Transverse colon (tissue), 4 donors: ENCODE results near the gene MTARC2. TPM values are rescaled to one million over a fixed set of nuclear protein-coding genes. Genes with fewer than 3 reads are reported as not detected.

ENCODE experiments used
- DNase-seq: peaks from one replicate; pipeline ENCODE4 v3.0.0-alpha.2; 2019
- H3K27ac ChIP-seq, 4 donors: fragments of 200-600 bp; sonication (generic); 2 replicates each; pipeline ENCODE4 v1.5.1; 2016 to 2018; ENCODE audit warnings: inconsistent platforms in 4 of 4
- H3K27me3 ChIP-seq: fragments of 200-600 bp; sonication (generic); 2 replicates; pipeline ENCODE4 v1.5.1; 2017; ENCODE audit warnings: inconsistent platforms
- H3K36me3 ChIP-seq, 4 donors: fragments of 200-600 bp; sonication (generic); 2 replicates each; pipeline ENCODE4 v1.5.1; 2017 to 2019; ENCODE audit warnings: inconsistent platforms in 4 of 4
- H3K4me1 ChIP-seq, 4 donors: fragments of 200-600 bp; sonication (generic); 2 replicates each; pipeline ENCODE4 v1.5.1; 2017 to 2020; ENCODE audit warnings: inconsistent platforms in 4 of 4
- H3K4me3 ChIP-seq, 4 donors: fragments of 200-600 bp; sonication (generic); 1 replicate in 1 of 4; 2 replicates in 3 of 4; pipeline versions ENCODE4 v1.5.1 to v1.6.1; 2017 to 2019; ENCODE audit warnings: inconsistent platforms in 4 of 4
- H3K9me3 ChIP-seq, 2 donors: fragments of 200-600 bp; sonication (generic); 2 replicates each; pipeline ENCODE4 v1.5.1; 2017 to 2019; ENCODE audit warnings: inconsistent platforms in 2 of 2
- EP300 ChIP-seq: sonication (generic); formaldehyde crosslinking; IDR thresholded peaks from one replicate; pipeline ENCODE4 v1.6.1; 2017; ENCODE audit warnings: antibody characterized with exemption, low read depth
- POLR2A ChIP-seq: fragments of 450-650 bp; IDR thresholded peaks from one replicate; pipeline ENCODE4 v1.6.1; 2016; ENCODE audit warnings: antibody characterized with exemption, mild to moderate bottlenecking, moderate library complexity
- POLR2AphosphoS5 ChIP-seq, 3 donors: sonication (generic); formaldehyde crosslinking; IDR thresholded peaks; one replicate each; pipeline ENCODE4 v1.6.1; 2016; ENCODE audit warnings: antibody characterized with exemption in 3 of 3
- WGBS, 2 donors: methylation state at CpG; one replicate each; pipeline ENCODE4 v1.1.5; 2018; ENCODE audit warnings: low coverage in 1 of 2; 5-methylcytosine and 5-hydroxymethylcytosine counted together
- in situ Hi-C, 4 donors: fragments of 200-750 bp; cut with MboI; loops; one replicate each; pipeline versions ENCODE4 v1.15.0 to v1.15.1; 2017; ENCODE audit warnings: low sequenced_read_pairs in 3 of 4, low pct_ligation_motif_present in 1 of 4, low pct_unique_long_range_greater_than_20kb in 1 of 4
- intact Hi-C: fragments of 100-400 bp; cut with DNase I; formaldehyde crosslinking; loops from one replicate; pipeline ENCODE4 v1.15.1; 2023; ENCODE audit warnings: low total_unique reads
- total RNA-seq, 4 donors: library from RNA; depleted of rRNA; stranded (reverse); fragments of >200 nt; gene quantifications; one replicate each; pipeline ENCODE4 v1.1.0, GENCODE V29; 2016
- TF ChIP-seq, protein P1 (sequence below), 5 experiments: fragments of 200-600 bp in 3 of 5; fragments of 450-650 bp in 2 of 5; sonication (generic) in 3 of 5; IDR thresholded peaks; 1 replicate in 2 of 5; 2 replicates in 3 of 5; pipeline ENCODE4 v1.5.1; 2016 to 2017; ENCODE audit warnings: antibody characterized with exemption in 5 of 5, inconsistent platforms in 3 of 5, mild to moderate bottlenecking in 2 of 5, moderate library complexity in 1 of 5

The MTARC2 gene
- total RNA-seq, 4 donors from 2014 or later: 28.4 to 199 (median 41.7) TPM

- in situ Hi-C loops: loop anchor here in 2 of 4 donors (25.0 kb wide), 2 partner anchors 631 to 931 kb away; partner anchors contain the start of gene DUSP10 (in 1 of the 2)
- intact Hi-C loops: no loop called here
- H3K4me3 ChIP-seq: no peak overlapping the region
- no peaks in the 10 kb centered on the region for H3K36me3 ChIP-seq
- no peak for DNase-seq
- H3K27me3 ChIP-seq: no peaks in the 10 kb centered on the region
- peaks cover 0 to 37% (median 6%) of the 10 kb centered on the region in 4 donors for H3K4me1 ChIP-seq
- WGBS, 2 donors: 90% methylated on average over 4 of the region's 4 CpGs; no CpG with 5 or more reads in 1 of the 2 donors
- TF ChIP-seq POLR2A: no peak
- H3K27ac ChIP-seq: no peak overlapping the region
- H3K9me3 ChIP-seq: no peaks in the 10 kb centered on the region
These were observed 58.3 kb downstream of the MTARC2 start for GRCh38 chr1:220806408-220806807.

- Histone ChIP-seq H3K4me1 (peaks cover 0 to 33% (median 6%) of the 10 kb centered on the region in 4 donors), H3K27ac (peak overlapping the region in 3 of 4 donors; percentile 33 to 67 (median 59)), H3K36me3 (no peaks in the 10 kb centered on the region), H3K4me3 (no peak overlapping the region), H3K27me3 (no peaks in the 10 kb centered on the region), H3K9me3 (no peaks in the 10 kb centered on the region)
- no peak for DNase-seq
- TF ChIP-seq POLR2AphosphoS5 (IDR thresholded peaks at IDR 0.05) (no peak), EP300 (no peak), POLR2A (no peak)
- TF ChIP-seq, protein P1, sequence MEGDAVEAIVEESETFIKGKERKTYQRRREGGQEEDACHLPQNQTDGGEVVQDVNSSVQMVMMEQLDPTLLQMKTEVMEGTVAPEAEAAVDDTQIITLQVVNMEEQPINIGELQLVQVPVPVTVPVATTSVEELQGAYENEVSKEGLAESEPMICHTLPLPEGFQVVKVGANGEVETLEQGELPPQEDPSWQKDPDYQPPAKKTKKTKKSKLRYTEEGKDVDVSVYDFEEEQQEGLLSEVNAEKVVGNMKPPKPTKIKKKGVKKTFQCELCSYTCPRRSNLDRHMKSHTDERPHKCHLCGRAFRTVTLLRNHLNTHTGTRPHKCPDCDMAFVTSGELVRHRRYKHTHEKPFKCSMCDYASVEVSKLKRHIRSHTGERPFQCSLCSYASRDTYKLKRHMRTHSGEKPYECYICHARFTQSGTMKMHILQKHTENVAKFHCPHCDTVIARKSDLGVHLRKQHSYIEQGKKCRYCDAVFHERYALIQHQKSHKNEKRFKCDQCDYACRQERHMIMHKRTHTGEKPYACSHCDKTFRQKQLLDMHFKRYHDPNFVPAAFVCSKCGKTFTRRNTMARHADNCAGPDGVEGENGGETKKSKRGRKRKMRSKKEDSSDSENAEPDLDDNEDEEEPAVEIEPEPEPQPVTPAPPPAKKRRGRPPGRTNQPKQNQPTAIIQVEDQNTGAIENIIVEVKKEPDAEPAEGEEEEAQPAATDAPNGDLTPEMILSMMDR (IDR thresholded peaks at IDR 0.05): no peak
- intact Hi-C loops: no loop called here
- in situ Hi-C loops: loop anchor here in 2 of 4 donors (25.0 kb wide), 2 partner anchors 630 to 930 kb away; partner anchors contain the start of gene DUSP10 (in 1 of the 2)
- WGBS, 2 donors: 71 to 75% methylated on average over 2 to 6 of the region's 6 CpGs
These were observed 59.6 kb downstream of the MTARC2 start for GRCh38 chr1:220807726-220808125.

DNA sequence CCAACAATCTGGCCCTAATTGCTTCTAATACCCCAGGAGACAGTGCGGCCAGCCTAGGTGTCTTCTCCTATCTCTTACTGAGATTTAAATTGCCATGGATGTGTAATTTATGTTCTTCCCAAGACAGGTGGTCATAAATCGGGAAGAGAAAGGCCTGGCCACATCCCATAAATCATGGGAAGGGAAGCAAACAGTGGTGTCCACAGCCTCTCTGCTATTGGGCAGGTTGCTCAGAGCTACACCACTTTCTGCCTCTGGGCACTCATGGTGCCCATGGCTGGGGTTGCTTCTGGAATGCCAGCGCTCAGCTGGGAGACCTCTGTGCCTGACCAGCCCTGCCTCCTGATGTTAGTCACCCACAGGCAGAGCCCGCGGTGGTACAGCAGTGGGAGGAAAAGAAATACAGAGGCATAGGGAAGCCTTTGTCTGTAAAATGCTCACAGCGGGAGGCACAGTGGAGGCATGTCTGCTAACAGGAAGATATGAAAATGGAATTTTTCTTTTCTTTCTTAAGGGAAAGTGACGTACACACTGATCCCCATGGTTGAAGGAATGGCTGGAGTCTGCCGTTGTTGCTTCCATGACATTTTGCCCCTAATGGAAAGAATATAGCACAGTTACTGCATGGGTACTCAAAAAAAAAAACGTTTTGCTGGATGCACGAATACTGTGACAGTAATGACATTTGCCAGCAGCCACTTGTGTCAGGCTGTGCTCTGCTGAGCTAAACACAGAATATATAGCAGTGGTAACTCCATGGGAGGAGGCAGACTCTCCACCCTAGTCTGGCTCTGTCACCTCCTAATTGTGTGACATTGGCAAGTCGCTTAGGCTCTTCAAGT, 60.4 kb downstream of the MTARC2 start:
- no peak for DNase-seq
- no peaks in the 10 kb centered on the region for H3K36me3 ChIP-seq
- in situ Hi-C loops: loop anchor here in 2 of 4 donors (25.0 kb wide), 2 partner anchors 629 to 929 kb away; partner anchors contain the start of gene DUSP10 (in 1 of the 2)
- H3K4me3 ChIP-seq: no peak overlapping the region
- H3K27ac ChIP-seq: peak overlapping the region; percentile 7 to 67 (median 46)
- no peaks in the 10 kb centered on the region for H3K27me3 ChIP-seq
- no peaks in the 10 kb centered on the region for H3K9me3 ChIP-seq
- 73 to 76% methylated on average over 7 to 11 of the region's 11 CpGs for WGBS, 2 donors
- H3K4me1 ChIP-seq: peaks cover 0 to 25% (median 2%) of the 10 kb centered on the region in 4 donors
- TF ChIP-seq POLR2AphosphoS5 (IDR thresholded peaks at IDR 0.05) (no peak), POLR2A (no peak), EP300 (no peak)
- TF ChIP-seq, protein P1 (IDR thresholded peaks at IDR 0.05): no peak
- intact Hi-C loops: no loop called here

GRCh38 chr1:220809187-220809550, 61.0 kb downstream of the MTARC2 start:
- 79 to 85% methylated on average over 5 to 6 of the region's 6 CpGs for WGBS, 2 donors
- intact Hi-C loops: no loop called here
- H3K4me1 ChIP-seq: peaks cover 0 to 19% (median 2%) of the 10 kb centered on the region in 4 donors
- DNase-seq: no peak
- no peak overlapping the region for H3K4me3 ChIP-seq
- TF ChIP-seq, protein P1 (IDR thresholded peaks at IDR 0.05): no peak
- TF ChIP-seq EP300: no peak
- no peak for TF ChIP-seq POLR2A
- TF ChIP-seq POLR2AphosphoS5 (IDR thresholded peaks at IDR 0.05): no peak
- H3K27me3 ChIP-seq: no peaks in the 10 kb centered on the region
- in situ Hi-C loops: loop anchor here in 2 of 4 donors (25.0 kb wide), 2 partner anchors 628 to 928 kb away; partner anchors contain the start of gene DUSP10 (in 1 of the 2)
- peak overlapping the region; percentile 7 to 67 (median 46) for H3K27ac ChIP-seq
- H3K9me3 ChIP-seq: no peaks in the 10 kb centered on the region
- H3K36me3 ChIP-seq: no peaks in the 10 kb centered on the region
